Stimulated activated CD4-positive, alpha-beta T cell treated with anti-CD3 and anti-CD28 coated beads, Interleukin-1b, Interleukin-23, amount 100 ng/mL, for 24 hours (primary cell): ENCODE results near the gene C16orf95.

ENCODE experiments used
- DNase-seq, 4 experiments: peaks; one replicate each; pipeline ENCODE4 v3.0.0-alpha.2; 2020; ENCODE audit warnings: low read depth in 4 of 4, low spot score in 1 of 4

Gene C16orf95

GRCh38 chr16:87319997-87320491 is 2.9 kb upstream of the C16orf95 start:
- no peak for DNase-seq

- no peak for DNase-seq
These were observed 1.8 kb upstream of the C16orf95 start for GRCh38 chr16:87319011-87319410.

- DNase-seq, result peak in 2 of 4 experiments; percentile 17 to 20
These were observed 805 bp upstream of the C16orf95 start for GRCh38 chr16:87317750-87318644.

GRCh38 chr16:87316450-87316922 is 706 bp downstream of the C16orf95 start:
- DNase-seq, result no peak

GRCh38 chr16:87314990-87315420 is 2.2 kb downstream of the C16orf95 start:
- no peak for DNase-seq

- no peak for DNase-seq
These were observed 5.2 kb downstream of the C16orf95 start for GRCh38 chr16:87312008-87312407.

- DNase-seq, result no peak
These were observed 5.8 kb downstream of the C16orf95 start for GRCh38 chr16:87311387-87311786.

GRCh38 chr16:87310610-87311009 is 6.6 kb downstream of the C16orf95 start:
- no peak for DNase-seq

GRCh38 chr16:87309620-87310525 is 7.3 kb downstream of the C16orf95 start:
- no peak for DNase-seq

GRCh38 chr16:87308826-87309225 is 8.4 kb downstream of the C16orf95 start:
- DNase-seq, result no peak

GRCh38 chr16:87306516-87306915 is 10.7 kb downstream of the C16orf95 start:
- DNase-seq, result no peak

GRCh38 chr16:87305505-87306391 is 11.4 kb downstream of the C16orf95 start:
- DNase-seq, result no peak

GRCh38 chr16:87304951-87305350 is 12.2 kb downstream of the C16orf95 start:
- DNase-seq, result no peak

- no peak for DNase-seq
These were observed 13.2 kb downstream of the C16orf95 start for GRCh38 chr16:87303962-87304521.

GRCh38 chr16:87303431-87303930 is 13.7 kb downstream of the C16orf95 start:
- no peak for DNase-seq

- DNase-seq, result no peak
These were observed 18.2 kb downstream of the C16orf95 start for GRCh38 chr16:87298857-87299465.

- DNase-seq, result peak in 1 of 4 experiments; percentile 15
These were observed 19.1 kb downstream of the C16orf95 start for GRCh38 chr16:87297918-87298631.

- DNase-seq, result no peak
These were observed 19.8 kb downstream of the C16orf95 start for GRCh38 chr16:87297407-87297806.
